Amygdala (tissue), 56 donors: ENCODE data around the gene CNR1.

Experiments used
- DNase-seq, 56 donors: peaks; one replicate each; lab custom pipeline; 2025; lab: John Stamatoyannopoulos, UW

The CNR1 gene

GRCh38 chr6:88144637-88145297, 21.4 kb downstream of the CNR1 start:
- DNase-seq: no peak

GRCh38 chr6:88143421-88144157, 22.6 kb downstream of the CNR1 start:
- peak in 3 of 56 donors; percentile 3 to 10 (median 5) for DNase-seq

- DNase-seq: no peak
Measured at GRCh38 chr6:88142297-88142668, 23.9 kb downstream of the CNR1 start.

- no peak for DNase-seq
Measured at GRCh38 chr6:88141561-88142296, 24.4 kb downstream of the CNR1 start.

- no peak for DNase-seq
Measured at GRCh38 chr6:88137915-88138314, 28.2 kb downstream of the CNR1 start.

- no peak for DNase-seq
Measured at GRCh38 chr6:88135578-88136114, 30.5 kb downstream of the CNR1 start.

- no peak for DNase-seq
Measured at GRCh38 chr6:88134575-88134974, 31.6 kb downstream of the CNR1 start.

GRCh38 chr6:88133718-88134117, 32.4 kb downstream of the CNR1 start:
- DNase-seq: no peak

GRCh38 chr6:88124925-88125557, 41.1 kb downstream of the CNR1 start:
- DNase-seq: no peak

- DNase-seq: no peak
Measured at GRCh38 chr6:88120635-88121034, 45.5 kb downstream of the CNR1 start.

GRCh38 chr6:88119769-88120168, 46.4 kb downstream of the CNR1 start:
- no peak for DNase-seq

GRCh38 chr6:88116276-88116675, 49.9 kb downstream of the CNR1 start:
- DNase-seq: no peak

GRCh38 chr6:88115307-88115706, 50.8 kb downstream of the CNR1 start:
- DNase-seq: no peak

GRCh38 chr6:88114838-88115237, 51.3 kb downstream of the CNR1 start:
- DNase-seq: no peak

- no peak for DNase-seq
Measured at GRCh38 chr6:88111991-88112390, 54.2 kb downstream of the CNR1 start.

- DNase-seq: no peak
Measured at GRCh38 chr6:88107241-88107640, 58.9 kb downstream of the CNR1 start.

GRCh38 chr6:88105741-88106340, 60.3 kb downstream of the CNR1 start:
- no peak for DNase-seq
